ENCODE data around the gene VPS37C. TPM values are rescaled to one million over a fixed set of nuclear protein-coding genes. Genes with fewer than 3 reads are reported as not detected.

Gene VPS37C
- total RNA-seq, 3 donors from 2014 or later: 9.3 to 20.3 (median 17.1) TPM

DNA sequence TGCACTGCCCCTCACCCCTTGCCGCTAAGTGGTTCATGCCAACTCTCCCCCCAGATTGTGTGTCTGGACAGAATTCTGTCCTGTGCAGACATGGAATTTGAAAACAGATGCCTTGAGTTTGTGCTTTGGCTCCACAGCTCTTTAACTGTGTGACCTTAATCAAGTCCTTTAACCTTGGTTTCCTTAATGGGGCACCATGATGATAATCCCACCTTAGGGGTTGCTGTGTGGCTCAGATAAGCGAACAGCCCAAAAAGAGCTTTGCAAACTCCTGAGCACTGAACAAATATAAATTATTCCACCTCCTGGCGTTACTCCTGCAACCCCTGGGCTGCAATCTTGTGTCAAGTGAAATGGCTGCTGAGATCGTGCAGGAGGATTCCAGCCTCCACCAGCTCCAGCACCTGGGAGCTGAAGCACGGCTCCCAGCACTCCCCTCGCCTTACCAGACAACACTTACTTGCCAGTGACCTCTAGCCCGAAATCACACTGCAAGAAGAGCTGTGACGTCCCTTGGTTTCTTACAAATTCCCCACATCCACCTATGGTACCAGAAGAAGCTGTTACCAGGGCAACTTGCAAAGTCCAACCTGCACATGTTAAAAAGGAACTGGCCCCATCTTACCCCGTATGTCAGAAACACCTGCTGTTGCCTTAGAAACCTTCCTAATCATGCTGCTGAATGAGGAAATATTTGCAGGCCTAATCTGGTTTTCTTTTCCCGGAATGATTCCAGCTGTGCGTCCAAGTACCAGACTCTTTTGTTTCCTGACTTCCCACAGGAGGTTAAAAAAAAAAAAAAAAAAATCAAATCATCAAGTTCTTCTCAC, 13.2 kb downstream of the VPS37C start:
- no peak overlapping the region for H3K27ac ChIP-seq
- TF ChIP-seq, protein P1, sequence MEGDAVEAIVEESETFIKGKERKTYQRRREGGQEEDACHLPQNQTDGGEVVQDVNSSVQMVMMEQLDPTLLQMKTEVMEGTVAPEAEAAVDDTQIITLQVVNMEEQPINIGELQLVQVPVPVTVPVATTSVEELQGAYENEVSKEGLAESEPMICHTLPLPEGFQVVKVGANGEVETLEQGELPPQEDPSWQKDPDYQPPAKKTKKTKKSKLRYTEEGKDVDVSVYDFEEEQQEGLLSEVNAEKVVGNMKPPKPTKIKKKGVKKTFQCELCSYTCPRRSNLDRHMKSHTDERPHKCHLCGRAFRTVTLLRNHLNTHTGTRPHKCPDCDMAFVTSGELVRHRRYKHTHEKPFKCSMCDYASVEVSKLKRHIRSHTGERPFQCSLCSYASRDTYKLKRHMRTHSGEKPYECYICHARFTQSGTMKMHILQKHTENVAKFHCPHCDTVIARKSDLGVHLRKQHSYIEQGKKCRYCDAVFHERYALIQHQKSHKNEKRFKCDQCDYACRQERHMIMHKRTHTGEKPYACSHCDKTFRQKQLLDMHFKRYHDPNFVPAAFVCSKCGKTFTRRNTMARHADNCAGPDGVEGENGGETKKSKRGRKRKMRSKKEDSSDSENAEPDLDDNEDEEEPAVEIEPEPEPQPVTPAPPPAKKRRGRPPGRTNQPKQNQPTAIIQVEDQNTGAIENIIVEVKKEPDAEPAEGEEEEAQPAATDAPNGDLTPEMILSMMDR (IDR thresholded peaks at IDR 0.05): no peak
- TF ChIP-seq POLR2AphosphoS5 (IDR thresholded peaks at IDR 0.05) (no peak), POLR2A (IDR thresholded peaks at IDR 0.05) (no peak)
- H3K4me1 ChIP-seq: peaks cover 3 to 19% of the 10 kb centered on the region in 2 donors

DNA sequence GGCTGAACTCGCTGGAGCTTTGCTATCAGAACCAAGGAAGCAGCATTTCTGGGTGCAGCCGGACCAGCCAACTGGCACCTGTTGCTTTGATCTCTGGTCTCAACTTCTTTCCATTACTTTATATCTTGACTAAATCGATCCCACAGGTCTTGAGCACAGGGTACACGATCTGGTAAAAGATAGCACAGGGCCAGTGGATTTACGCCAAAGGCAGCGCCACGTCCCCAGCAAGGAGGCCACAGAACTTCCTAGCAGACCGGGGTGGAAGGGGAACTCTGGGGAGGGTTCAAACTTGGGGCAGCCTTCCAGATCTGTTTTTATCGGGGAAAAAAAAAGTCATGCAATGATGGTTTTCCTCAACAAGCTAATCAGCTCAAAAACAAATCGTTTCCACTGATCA, 14.0 kb downstream of the VPS37C start:
- no peak for DNase-seq (ENCODE audit: low spot score in 2 of 2)
- intact Hi-C loops (cut with DNase I; ENCODE audit: low total_unique reads): no loop called here
- H3K36me3 ChIP-seq: no peaks in the 10 kb centered on the region
- H3K4me3 ChIP-seq: no peak overlapping the region
- H3K9me3 ChIP-seq: no peaks in the 10 kb centered on the region
- TF ChIP-seq POLR2AphosphoS5 (IDR thresholded peaks at IDR 0.05) (no peak), POLR2A (IDR thresholded peaks at IDR 0.05) (no peak)
- TF ChIP-seq, protein P1 (IDR thresholded peaks at IDR 0.05): no peak
- no peak overlapping the region for H3K27ac ChIP-seq
- no peaks in the 10 kb centered on the region for H3K27me3 ChIP-seq
- peaks cover 3 to 19% of the 10 kb centered on the region in 2 donors for H3K4me1 ChIP-seq

More for the DNA sequence above, 13.2 kb downstream of the VPS37C start:
- H3K27me3 ChIP-seq: no peaks in the 10 kb centered on the region
- no peaks in the 10 kb centered on the region for H3K9me3 ChIP-seq
- no peaks in the 10 kb centered on the region for H3K36me3 ChIP-seq
- no peak for DNase-seq (ENCODE audit: low spot score in 2 of 2)
- intact Hi-C loops (cut with DNase I; ENCODE audit: low total_unique reads): no loop called here
- H3K4me3 ChIP-seq: no peak overlapping the region

DNA sequence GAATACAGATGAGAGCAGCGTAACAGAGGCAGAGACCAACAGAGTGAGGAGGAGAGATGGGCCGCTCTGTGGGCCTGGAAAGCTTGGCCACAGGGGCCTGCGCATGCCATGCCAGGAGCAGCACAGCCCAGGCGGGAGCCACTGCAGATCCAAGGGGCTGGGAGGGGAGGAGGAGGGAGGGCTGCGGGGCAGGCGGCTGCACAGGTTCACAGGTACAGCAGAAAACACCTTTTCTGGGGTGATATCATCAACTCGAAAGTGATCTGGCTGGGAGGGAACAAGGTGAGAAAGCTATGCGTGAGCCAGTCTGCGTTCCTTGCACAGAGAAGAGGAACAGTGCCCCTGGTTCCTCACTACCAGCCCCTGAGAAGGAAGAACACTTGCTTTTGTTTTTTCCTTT, 14.8 kb downstream of the VPS37C start:
- Histone ChIP-seq H3K27ac (no peak overlapping the region), H3K36me3 (no peaks in the 10 kb centered on the region), H3K27me3 (no peaks in the 10 kb centered on the region), H3K9me3 (no peaks in the 10 kb centered on the region), H3K4me3 (no peak overlapping the region), H3K4me1 (peaks cover 3 to 19% of the 10 kb centered on the region in 2 donors)
- DNase-seq (ENCODE audit: low spot score in 2 of 2): no peak
- TF ChIP-seq POLR2AphosphoS5 (IDR thresholded peaks at IDR 0.05) (no peak), POLR2A (IDR thresholded peaks at IDR 0.05) (no peak)
- intact Hi-C loops (cut with DNase I; ENCODE audit: low total_unique reads): no loop called here

DNA sequence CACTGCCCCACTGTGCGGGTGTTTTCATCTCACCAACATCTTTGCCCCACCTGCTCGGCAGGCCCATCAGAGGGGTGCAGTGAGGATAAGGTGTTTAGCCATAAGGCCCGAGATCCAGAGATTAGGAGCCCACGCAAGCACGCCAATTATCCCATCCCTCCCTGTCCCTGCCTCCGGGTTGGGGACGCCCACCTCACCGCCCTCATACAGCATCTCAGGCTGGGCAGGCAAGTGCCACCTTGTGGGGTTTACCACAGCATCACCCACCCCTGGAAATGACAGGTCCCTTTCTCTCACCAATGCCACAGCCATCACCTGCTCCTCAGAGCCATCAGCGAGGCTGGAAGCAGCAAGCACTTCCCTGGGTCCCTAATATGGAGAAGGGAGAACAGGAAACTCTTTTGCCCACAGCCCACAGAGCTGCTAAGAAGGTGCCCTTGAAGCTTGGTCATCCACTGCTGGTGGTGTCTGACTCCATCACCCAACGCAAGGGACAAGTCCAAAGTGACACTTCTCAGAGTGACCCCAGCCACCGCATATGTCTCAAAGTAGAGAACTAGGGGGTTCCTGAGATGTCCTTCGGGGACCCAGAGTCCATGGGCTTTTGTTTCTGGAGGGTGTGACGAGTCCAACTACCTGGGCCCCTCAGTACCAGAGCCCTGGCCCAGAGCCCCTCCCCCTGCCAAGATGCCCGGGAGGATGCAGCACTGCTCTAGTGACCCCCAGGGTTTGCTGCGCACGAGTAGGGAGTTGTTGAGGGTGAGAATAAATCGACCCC, 15.8 kb downstream of the VPS37C start:
- Histone ChIP-seq H3K36me3 (no peaks in the 10 kb centered on the region), H3K27ac (no peak overlapping the region), H3K4me1 (peaks cover 8 to 12% of the 10 kb centered on the region in 2 donors), H3K27me3 (no peaks in the 10 kb centered on the region), H3K9me3 (no peaks in the 10 kb centered on the region), H3K4me3 (no peak overlapping the region)
- intact Hi-C loops (cut with DNase I; ENCODE audit: low total_unique reads): no loop called here
- TF ChIP-seq, protein P1 (IDR thresholded peaks at IDR 0.05): no peak
- TF ChIP-seq POLR2AphosphoS5 (IDR thresholded peaks at IDR 0.05) (no peak), POLR2A (IDR thresholded peaks at IDR 0.05) (no peak)
- no peak for DNase-seq (ENCODE audit: low spot score in 2 of 2)

DNA sequence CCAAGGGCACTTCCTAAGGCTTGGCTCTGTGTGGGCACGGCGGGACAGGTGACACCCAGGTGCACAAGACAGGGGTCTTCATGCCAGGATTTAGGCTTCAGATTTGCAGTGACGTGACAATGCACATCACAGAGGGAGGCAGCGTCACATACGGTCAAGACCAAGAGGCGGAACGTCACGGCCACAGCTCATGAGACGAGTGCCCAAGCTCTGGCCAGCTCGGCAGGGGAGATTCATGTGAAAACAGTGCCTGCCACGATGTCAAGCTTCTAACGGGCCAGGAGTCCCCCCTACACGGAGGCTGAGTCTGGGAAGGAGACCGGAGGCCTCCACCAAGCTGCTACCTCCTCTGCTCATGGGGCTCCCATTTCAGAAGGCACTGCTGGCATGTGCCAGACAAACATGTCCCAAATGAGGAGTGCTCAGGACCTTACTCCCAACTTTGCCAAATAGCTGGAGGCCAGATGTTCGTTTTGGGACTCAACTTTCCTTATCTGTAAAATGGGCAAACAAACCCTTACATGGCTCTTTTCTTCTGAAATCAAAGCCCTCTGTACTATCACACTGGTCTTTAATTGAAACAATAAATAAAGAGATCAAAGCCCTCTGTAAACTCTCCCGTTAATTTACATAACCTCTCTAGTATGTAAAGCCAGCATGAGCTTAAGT, 16.6 kb downstream of the VPS37C start:
- Histone ChIP-seq H3K9me3 (no peaks in the 10 kb centered on the region), H3K27ac (no peak overlapping the region), H3K4me3 (no peak overlapping the region), H3K27me3 (no peaks in the 10 kb centered on the region), H3K36me3 (no peaks in the 10 kb centered on the region), H3K4me1 (peaks cover 4 to 8% of the 10 kb centered on the region in 2 donors)
- DNase-seq (ENCODE audit: low spot score in 2 of 2): no peak
- intact Hi-C loops (cut with DNase I; ENCODE audit: low total_unique reads): no loop called here
- TF ChIP-seq POLR2AphosphoS5 (IDR thresholded peaks at IDR 0.05): no peak
- TF ChIP-seq, protein P1 (IDR thresholded peaks at IDR 0.05): no peak
- no peak for TF ChIP-seq POLR2A (IDR thresholded peaks at IDR 0.05)

Measured in breast epithelium (tissue), 4 donors.